Muscle of leg (tissue), 11 donors: ENCODE data around the gene MTURN. TPM values are rescaled to one million over a fixed set of nuclear protein-coding genes. Genes with fewer than 3 reads are reported as not detected.
A peak's percentile ranks its signal among the peaks of the same experiment; 100 is the strongest.

Experiments
- DNase-seq: peaks from one replicate; pipeline ENCODE4 v3.0.0; 2013
- H3K27ac ChIP-seq: one replicate; pipeline ENCODE4 v1.5.1; 2013; ENCODE audit warnings: mild to moderate bottlenecking, low read length, control low read depth
- H3K27me3 ChIP-seq: one replicate; pipeline ENCODE4 v1.6.1; 2013; ENCODE audit warnings: low read length; ENCODE audit not compliant: control insufficient read depth, insufficient read depth
- H3K36me3 ChIP-seq: one replicate; pipeline ENCODE4 v1.6.1; 2013; ENCODE audit warnings: low read length; ENCODE audit not compliant: control insufficient read depth, insufficient read depth
- H3K4me1 ChIP-seq: one replicate; pipeline ENCODE4 v1.6.1; 2013; ENCODE audit warnings: low read length; ENCODE audit not compliant: control insufficient read depth, insufficient read depth
- H3K4me3 ChIP-seq: one replicate; pipeline ENCODE4 v1.5.1; 2013; ENCODE audit warnings: low read length, control low read depth
- H3K9me3 ChIP-seq: replicated peaks from 2 replicates; pipeline ENCODE4 v1.6.1; 2013; ENCODE audit warnings: low read depth, low read length; ENCODE audit not compliant: control insufficient read depth
- WGBS: methylation state at CpG from one replicate; pipeline ENCODE4 v1.1.5; 2013; ENCODE audit warnings: missing lambda C conversion rate; ENCODE audit not compliant: insufficient coverage; 5-methylcytosine and 5-hydroxymethylcytosine counted together
- polyA plus RNA-seq, 8 donors: library from polyadenylated mRNA; unstranded; fragments of 120-200 nt; gene quantifications; one replicate each; pipeline versions ENCODE4 v1.2.1 to v1.2.3, GENCODE V29; 2013; ENCODE audit warnings: inconsistent platforms in 1 of 8, low replicate concordance in 1 of 8; ENCODE audit not compliant: insufficient read length in 8 of 8, insufficient read depth in 1 of 8
- total RNA-seq: library from RNA; stranded (reverse); fragments of 120-200 nt; gene quantifications from one replicate; pipeline ENCODE4 v1.2.4, GENCODE V29; 2013

The MTURN gene
- total and polyA plus RNA-seq, 9 donors: 65.8 to 105 (median 80.6) TPM

GRCh38 chr7:30102281-30102680 is 32.5 kb upstream of the MTURN start:
- no CpG with 5 or more reads among the region's 3 CpGs for WGBS
- H3K9me3 ChIP-seq: peaks cover 2% of the 10 kb centered on the region
- no peaks in the 10 kb centered on the region for H3K27me3 ChIP-seq
- no peak overlapping the region for H3K4me3 ChIP-seq
- H3K36me3 ChIP-seq: no peaks in the 10 kb centered on the region
- H3K27ac ChIP-seq: no peak overlapping the region
- DNase-seq: no peak
- no peaks in the 10 kb centered on the region for H3K4me1 ChIP-seq

- no peaks in the 10 kb centered on the region for H3K4me1 ChIP-seq
- no CpG with 5 or more reads among the region's 1 CpG for WGBS
- no peak overlapping the region for H3K4me3 ChIP-seq
- H3K36me3 ChIP-seq: no peaks in the 10 kb centered on the region
- H3K27ac ChIP-seq: no peak overlapping the region
- DNase-seq: no peak
- no peaks in the 10 kb centered on the region for H3K27me3 ChIP-seq
- no peaks in the 10 kb centered on the region for H3K9me3 ChIP-seq
Measured at GRCh38 chr7:30104157-30104556, 30.6 kb upstream of the MTURN start.

GRCh38 chr7:30112103-30112713 is 22.6 kb upstream of the MTURN start:
- no peak for DNase-seq
- H3K27me3 ChIP-seq: no peaks in the 10 kb centered on the region
- no peak overlapping the region for H3K27ac ChIP-seq
- H3K36me3 ChIP-seq: no peaks in the 10 kb centered on the region
- WGBS: 100% methylated on average over 1 of the region's 5 CpGs
- peaks cover 12% of the 10 kb centered on the region for H3K9me3 ChIP-seq
- peaks cover 5% of the 10 kb centered on the region for H3K4me1 ChIP-seq
- no peak overlapping the region for H3K4me3 ChIP-seq

- Histone ChIP-seq H3K36me3 (no peaks in the 10 kb centered on the region), H3K9me3 (peaks cover 12% of the 10 kb centered on the region), H3K27me3 (no peaks in the 10 kb centered on the region), H3K4me1 (peaks cover 10% of the 10 kb centered on the region), H3K4me3 (no peak overlapping the region), H3K27ac (no peak overlapping the region)
- DNase-seq: no peak
Measured at GRCh38 chr7:30113144-30113543, 21.6 kb upstream of the MTURN start.

GRCh38 chr7:30114536-30115238 is 20.1 kb upstream of the MTURN start:
- WGBS: 29% methylated on average over 1 of the region's 3 CpGs
- Histone ChIP-seq H3K27ac (no peak overlapping the region), H3K36me3 (no peaks in the 10 kb centered on the region), H3K4me3 (no peak overlapping the region), H3K9me3 (peaks cover 12% of the 10 kb centered on the region), H3K27me3 (no peaks in the 10 kb centered on the region), H3K4me1 (peaks cover 10% of the 10 kb centered on the region)
- no peak for DNase-seq

- Histone ChIP-seq H3K4me3 (no peak overlapping the region), H3K27ac (no peak overlapping the region), H3K27me3 (no peaks in the 10 kb centered on the region), H3K4me1 (peaks cover 10% of the 10 kb centered on the region), H3K36me3 (no peaks in the 10 kb centered on the region), H3K9me3 (peaks cover 12% of the 10 kb centered on the region)
- no peak for DNase-seq
- 71% methylated on average over 14 of the region's 34 CpGs for WGBS
Measured at GRCh38 chr7:30115709-30116297, 19.0 kb upstream of the MTURN start.

- DNase-seq: peak; percentile 85
- H3K27ac ChIP-seq: peak overlapping the region; percentile 39
- H3K4me3 ChIP-seq: no peak overlapping the region
- no peaks in the 10 kb centered on the region for H3K36me3 ChIP-seq
- H3K27me3 ChIP-seq: no peaks in the 10 kb centered on the region
- peaks cover 12% of the 10 kb centered on the region for H3K9me3 ChIP-seq
- WGBS: 44% methylated on average over 5 of the region's 6 CpGs
- peaks cover 10% of the 10 kb centered on the region for H3K4me1 ChIP-seq
Measured at GRCh38 chr7:30116771-30117170, 18.0 kb upstream of the MTURN start.

- Histone ChIP-seq H3K27ac (no peak overlapping the region), H3K9me3 (peaks cover 9% of the 10 kb centered on the region), H3K4me3 (no peak overlapping the region), H3K27me3 (no peaks in the 10 kb centered on the region), H3K4me1 (peaks cover 10% of the 10 kb centered on the region), H3K36me3 (no peaks in the 10 kb centered on the region)
- no peak for DNase-seq
- 71% methylated on average over 4 of the region's 4 CpGs for WGBS
Measured at GRCh38 chr7:30117896-30118295, 16.9 kb upstream of the MTURN start.

- WGBS: 52% methylated on average over 3 of the region's 4 CpGs
- no peaks in the 10 kb centered on the region for H3K27me3 ChIP-seq
- H3K4me3 ChIP-seq: no peak overlapping the region
- no peak overlapping the region for H3K27ac ChIP-seq
- no peaks in the 10 kb centered on the region for H3K9me3 ChIP-seq
- peaks cover 10% of the 10 kb centered on the region for H3K4me1 ChIP-seq
- no peaks in the 10 kb centered on the region for H3K36me3 ChIP-seq
- DNase-seq: no peak
Measured at GRCh38 chr7:30119890-30120577, 14.8 kb upstream of the MTURN start.
